HG03469 (cell line): ENCODE results near the gene ARRB1.
"Not testable (repeated sequence)": the region's sequence is repeated elsewhere in the genome, so short reads cannot be mapped to it uniquely, and the experiment has no call there.

Experiments used
- ATAC-seq: cut with Tn5 transposase; IDR thresholded peaks from one replicate; pipeline ENCODE4 v1.9.1; 2021; ENCODE audit warnings: mild to moderate bottlenecking, moderate library complexity, moderate number of reproducible peaks; ENCODE audit not compliant: unreplicated experiment

Gene ARRB1

DNA sequence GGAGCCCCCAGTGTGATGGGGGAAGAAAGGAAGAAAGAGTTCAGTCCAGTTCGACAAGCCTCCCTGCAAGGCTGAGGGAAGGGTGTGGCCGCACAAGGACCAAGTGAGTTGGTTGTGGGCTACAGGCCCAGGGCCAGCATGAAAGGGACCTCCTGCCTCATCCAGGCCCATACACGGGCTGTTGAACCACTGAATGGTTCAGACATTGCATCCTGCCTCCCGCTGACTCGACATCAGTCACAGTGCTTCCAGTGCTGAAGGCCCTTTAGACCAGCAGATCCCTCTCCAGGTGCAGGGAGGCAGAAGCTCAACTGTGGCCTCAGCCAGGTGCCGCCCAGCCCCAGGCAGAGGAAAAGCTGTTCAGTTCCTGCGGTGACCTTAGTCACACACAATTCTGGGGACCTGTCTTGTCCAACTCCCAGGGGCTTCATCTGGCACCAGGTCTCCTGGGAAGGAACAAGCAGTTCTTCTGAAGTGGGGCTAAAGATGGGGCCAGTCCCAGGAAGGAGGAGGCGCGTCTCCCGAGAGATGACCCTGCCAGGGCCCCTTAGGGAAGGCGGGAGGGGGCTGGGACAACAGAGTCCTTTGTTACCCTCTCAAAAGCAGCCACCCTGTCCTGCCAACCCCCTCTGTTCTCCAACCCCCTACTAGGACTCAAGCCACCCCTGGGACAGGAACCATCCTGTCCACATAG is 6.6 kb downstream of the ARRB1 start:
- no peak for ATAC-seq

GRCh38 chr11:75344186-75344585 is 7.3 kb downstream of the ARRB1 start:
- ATAC-seq, result no peak

DNA sequence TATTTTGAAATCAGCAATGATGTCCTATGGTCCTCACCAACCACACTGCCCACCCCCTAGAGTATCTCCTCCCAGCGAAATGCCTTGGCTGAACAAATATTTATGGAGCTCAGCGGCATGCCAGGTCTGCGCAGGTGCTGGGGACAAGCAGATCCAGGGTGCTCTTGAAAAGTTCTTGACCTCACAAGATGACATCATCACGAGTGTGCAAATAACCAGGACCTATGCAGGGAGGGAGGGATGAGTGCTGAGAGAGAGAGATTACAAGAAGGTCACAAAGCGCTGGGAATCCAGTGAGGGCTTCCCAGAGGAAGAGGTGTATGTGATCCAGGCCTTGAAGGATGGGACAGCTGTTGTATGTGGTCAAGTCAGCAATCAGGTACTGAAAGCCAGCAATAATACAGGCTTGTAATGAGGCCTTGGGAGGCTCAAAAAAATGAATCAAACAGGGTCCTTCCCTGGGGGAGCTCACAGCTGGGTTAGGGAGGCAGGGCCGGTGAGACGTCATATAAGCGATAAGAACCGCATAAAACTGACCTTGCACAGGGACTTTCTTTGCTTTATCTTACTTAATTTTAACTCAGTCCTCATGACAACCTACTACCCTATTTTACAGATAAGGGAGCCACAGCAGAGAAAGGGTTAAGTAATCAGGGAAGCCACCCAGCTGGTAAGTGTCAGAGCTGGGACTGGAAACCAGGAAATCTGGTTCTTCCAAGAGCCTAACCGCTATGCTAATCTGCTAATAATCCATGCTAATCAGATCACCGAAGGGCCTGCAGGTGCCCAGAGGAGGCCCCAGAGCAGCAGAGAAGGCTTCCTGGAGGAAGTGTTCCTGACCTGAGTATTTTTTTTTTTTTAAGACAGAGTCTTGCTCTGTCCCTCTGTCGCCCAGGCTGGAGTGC is 8.2 kb downstream of the ARRB1 start:
- no peak for ATAC-seq

DNA sequence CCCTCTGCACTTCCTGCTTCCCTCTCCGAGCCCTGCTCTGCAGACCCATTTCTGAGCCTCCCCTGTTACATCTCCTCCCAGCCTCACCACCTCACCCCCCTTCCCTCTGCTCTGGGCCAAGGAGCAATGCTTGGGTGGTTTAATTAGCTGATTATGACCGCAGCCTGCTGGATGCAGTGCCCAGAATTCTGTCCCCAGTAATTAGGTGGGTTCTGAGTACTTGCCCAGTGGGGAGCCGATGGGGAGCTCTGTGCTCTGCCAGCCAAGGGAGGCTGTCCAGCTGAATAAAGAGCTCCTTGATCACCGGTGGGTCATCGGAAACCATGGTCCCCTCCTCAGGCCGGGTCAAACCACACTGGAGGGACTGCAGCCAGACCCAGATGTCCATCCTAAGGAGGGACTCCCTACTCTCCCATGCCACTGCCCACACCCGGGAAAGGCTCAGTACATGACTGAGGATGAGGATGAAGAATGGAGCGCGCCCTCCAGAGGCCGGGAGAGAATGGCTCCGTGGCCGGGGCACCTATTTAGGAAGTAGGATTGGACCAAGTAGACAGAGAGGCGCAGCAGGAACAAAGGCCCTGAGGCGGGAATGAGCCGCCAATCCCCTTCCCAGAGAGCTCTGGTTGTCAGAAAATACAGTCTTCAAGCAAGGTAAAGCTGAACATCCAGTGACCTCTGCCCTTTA is 9.1 kb downstream of the ARRB1 start:
- ATAC-seq, result no peak

DNA sequence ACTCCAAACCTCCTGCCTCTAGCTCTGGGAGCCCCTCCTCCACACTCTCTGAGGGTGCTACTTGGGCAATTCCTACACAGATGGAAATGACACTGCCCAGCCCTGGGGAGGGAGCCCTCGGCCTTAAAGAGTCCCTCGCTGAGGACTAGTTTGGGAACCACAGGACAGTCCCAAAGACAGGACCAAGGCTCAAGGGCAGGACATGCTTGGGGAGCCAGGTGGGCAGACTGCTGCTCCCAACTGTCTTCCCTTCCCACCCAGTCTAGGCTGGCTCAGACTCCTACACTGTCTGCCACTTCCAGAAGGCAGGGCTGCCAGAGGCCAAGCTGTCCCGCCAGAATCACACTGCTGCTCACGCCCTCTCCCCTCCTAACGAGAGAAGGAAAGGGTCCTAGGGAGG is 9.8 kb downstream of the ARRB1 start:
- no peak for ATAC-seq

DNA sequence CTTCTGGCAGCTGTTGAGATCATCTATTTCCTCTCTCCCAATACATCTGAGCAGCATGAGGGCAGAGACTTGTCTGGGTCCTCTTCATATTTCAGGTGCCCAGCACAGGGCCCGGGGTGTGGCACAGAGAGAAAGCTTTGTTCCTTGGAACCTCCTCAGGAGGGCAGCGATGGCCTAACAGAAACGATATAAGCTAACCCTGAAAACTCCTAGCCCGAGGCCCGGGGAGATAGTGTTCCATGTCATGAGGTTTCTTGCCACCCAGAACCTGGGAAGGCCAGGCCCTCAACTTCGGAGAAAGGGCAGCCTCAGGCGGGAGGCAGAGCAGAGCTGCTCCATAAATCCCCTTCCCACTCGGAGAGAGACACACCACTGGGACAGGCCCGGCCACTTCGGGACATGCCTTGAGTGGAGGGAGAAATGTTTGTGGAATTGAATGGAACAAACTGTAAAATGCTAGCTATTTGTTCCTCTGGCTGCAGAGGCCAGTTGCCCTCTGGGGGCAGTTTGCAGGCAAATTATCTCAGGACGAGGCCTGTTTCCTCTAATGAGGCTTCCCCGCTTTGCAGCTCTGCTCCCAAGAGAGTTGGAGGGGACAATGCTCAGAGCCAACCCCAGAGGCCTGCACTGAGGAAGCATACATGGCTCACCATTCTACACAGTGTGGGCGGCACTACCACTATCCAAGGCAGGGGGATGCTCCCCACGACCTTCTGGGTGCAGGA is 11.6 kb downstream of the ARRB1 start:
- ATAC-seq, result no peak

DNA sequence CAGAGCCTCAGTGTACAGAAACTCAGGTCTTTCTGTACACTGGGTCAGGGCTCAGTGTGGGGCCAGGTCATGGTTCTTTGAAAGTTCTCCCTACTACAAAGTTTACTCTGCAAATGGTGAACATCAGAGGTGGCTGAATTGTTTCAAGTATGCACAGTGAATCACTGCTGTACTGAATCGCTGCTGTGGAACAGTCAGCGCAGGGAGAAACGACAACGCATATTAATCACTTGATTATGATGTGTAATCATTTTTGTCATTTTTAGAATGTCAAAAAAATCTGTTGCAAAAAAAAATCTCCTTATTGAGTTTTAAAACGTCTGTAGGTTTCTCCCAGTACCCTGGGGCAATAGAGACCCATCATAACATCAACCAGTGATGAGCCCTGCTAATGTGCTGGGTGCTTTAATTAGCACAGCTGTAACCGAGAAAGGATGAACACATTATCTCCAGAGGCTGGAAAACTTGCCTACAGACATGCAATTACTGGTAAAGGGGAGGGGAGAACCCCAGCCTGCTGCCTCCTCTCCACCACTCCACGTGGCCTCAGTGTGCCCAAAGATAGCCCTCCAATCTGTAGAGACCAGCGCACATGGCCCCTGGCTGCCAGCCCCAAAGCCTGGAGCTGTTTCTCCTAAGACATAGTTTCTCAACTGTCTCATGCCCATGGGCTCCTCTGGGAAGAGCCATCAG is 12.8 kb downstream of the ARRB1 start:
- ATAC-seq, result no peak

DNA sequence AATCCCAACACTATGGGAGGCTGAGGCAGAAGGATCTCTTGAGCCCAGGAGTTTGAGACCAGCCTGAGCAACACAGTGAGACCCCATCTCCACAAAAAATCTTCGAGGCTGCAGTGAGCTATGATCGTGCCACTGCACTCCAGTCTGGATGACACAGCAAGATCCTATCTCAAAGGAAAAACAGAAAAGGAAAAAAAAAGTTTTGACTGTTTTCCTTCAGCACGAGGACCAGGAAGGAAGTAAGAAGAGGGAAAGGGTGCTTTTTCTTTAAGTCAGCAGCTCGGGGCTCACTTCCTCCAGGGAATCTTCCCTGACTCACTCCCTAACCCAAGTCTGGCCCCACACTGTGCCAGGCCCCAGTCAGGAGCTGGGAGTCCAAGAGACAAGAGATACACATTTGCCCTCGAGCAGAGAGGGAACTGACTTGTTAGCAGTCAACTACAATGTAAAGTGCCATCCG is 14.2 kb downstream of the ARRB1 start:
- ATAC-seq, result no peak

DNA sequence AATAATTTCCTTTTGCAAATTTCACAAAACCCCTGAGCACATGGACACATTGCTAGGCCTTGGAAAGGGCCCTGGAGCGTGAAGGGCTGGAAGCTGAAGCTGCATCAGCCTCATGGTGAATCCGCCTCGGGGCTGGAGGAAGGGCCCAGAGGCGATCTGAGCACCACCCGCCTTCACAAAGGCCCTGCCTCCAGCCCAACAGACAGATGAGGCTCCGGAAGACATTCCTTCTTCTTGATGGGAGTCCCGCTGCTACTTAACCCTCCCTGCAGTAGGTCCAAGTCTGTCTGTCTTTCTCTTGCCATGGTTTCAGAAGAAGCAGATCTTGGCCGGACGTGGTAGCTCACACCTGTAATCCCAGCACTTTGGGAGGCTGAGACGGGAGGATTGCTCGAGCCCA is 16.5 kb downstream of the ARRB1 start:
- no peak for ATAC-seq

GRCh38 chr11:75334402-75334891 is 17.0 kb downstream of the ARRB1 start:
- no peak for ATAC-seq

- ATAC-seq, result no peak
Observed at GRCh38 chr11:75333807-75334140, 17.7 kb downstream of the ARRB1 start.

- ATAC-seq, result no peak
Observed at GRCh38 chr11:75333022-75333806, 18.2 kb downstream of the ARRB1 start.

- not testable (repeated sequence) for ATAC-seq
Observed at GRCh38 chr11:75331761-75332160, 19.7 kb downstream of the ARRB1 start.

DNA sequence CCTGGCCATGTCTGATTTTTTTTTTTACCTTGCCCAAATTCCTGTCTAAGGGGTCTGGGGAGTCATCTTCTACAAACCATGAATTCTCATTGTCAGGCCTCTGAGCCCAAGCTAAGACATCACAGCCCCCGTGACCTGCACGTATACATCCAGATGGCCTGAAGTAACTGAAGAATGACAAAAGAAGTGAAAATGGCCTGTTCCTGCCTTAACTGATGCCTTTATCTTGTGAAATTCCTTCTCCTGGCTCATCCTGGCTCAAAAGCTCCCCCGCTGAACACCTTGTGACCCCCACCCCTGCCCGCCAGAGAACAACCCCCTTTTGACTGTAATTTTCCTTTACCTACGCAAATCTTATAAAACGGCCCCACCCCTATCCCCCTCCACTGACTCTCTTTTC is 20.2 kb downstream of the ARRB1 start:
- not testable (repeated sequence) for ATAC-seq

GRCh38 chr11:75330886-75331285 is 20.6 kb downstream of the ARRB1 start:
- ATAC-seq, result not testable (repeated sequence)

DNA sequence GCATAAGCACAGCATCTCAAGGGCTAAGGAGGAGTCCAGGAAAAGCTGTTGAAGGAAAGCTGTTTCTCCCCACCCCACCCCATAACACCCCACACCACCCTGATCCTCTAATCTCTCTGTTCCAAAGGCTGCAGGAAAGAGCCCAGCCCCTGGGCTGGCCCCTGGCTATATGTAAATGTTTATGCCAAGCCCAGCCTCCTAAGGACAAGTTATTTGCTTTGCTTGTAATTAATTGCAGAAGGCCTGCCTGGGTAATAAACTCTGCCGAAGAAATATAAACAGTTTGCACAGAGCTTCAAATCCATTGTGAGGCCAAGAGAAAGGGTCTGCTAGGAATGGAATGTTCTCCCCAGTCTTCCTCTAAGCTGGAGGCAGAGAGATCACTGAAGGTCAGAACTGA is 21.2 kb downstream of the ARRB1 start:
- ATAC-seq, result no peak

- ATAC-seq, result no peak
Observed at GRCh38 chr11:75328426-75329277, 22.8 kb downstream of the ARRB1 start.

- no peak for ATAC-seq
Observed at GRCh38 chr11:75326439-75326810, 25.0 kb downstream of the ARRB1 start.
